Stimulated activated memory B cell treated with anti-CD40 and anti-IgM and Interleukin-4, amounts not matched to agents 10 μg/mL and 1 μg/mL and 100 μg/mL, for 72 hours (primary cell): ENCODE results near the gene EVI5L.
"Not testable (repeated sequence)": the region's sequence is repeated elsewhere in the genome, so short reads cannot be mapped to it uniquely, and the experiment has no call there.

Experiments
- ATAC-seq: fragments of 150-1000 bp; cut with Tn5 transposase; 2 replicates; pipeline ENCODE4 v1.10.0; 2021
- H3K27ac Mint-ChIP-seq: one replicate; pipeline ENCODE4 v1.8.0; 2022; ENCODE audit warnings: mild to moderate bottlenecking, mixed read lengths
- H3K27me3 Mint-ChIP-seq: one replicate; pipeline ENCODE4 v1.8.0; 2022; ENCODE audit warnings: mixed read lengths
- H3K36me3 Mint-ChIP-seq: one replicate; pipeline ENCODE4 v1.8.0; 2022; ENCODE audit warnings: mixed read lengths
- H3K4me1 Mint-ChIP-seq: one replicate; pipeline ENCODE4 v1.8.0; 2022; ENCODE audit warnings: mixed read lengths
- H3K4me3 Mint-ChIP-seq: one replicate; pipeline ENCODE4 v1.8.0; 2022; ENCODE audit warnings: mild to moderate bottlenecking, moderate library complexity, mixed read lengths
- H3K9me3 Mint-ChIP-seq: one replicate; pipeline ENCODE4 v1.8.0; 2022; ENCODE audit warnings: mixed read lengths

Gene EVI5L

DNA sequence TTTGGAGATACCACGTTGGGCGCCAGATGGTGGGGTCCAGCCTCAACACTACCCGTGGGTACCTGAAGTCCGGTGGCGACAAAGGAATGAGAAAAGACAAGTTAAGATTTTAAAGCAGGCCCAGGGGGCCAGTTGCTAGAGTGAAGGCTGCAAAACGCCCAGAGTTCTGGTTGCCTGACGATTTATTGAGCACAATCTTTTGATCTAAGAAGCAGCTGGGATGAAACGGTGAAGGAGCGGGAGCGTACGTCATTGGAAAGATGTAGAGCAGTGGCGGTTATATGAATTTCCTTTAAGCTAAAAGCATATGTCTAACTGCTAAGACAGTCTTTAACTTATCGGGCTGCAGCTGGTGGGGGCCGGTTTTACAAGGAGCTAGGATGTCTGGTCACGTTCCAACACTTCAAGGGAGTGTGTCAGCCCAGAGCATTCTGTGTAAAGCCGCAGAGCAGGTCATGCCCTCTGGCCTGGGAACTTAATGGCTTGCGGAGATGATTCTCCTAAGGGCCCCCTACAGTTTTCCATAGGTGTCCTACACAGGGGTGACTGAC lies 28.9 kb upstream of the EVI5L start:
- no peak for ATAC-seq
- H3K4me3 Mint-ChIP-seq: no peak overlapping the region
- H3K36me3 Mint-ChIP-seq: peaks cover 5% of the 10 kb centered on the region
- H3K9me3 Mint-ChIP-seq: peaks cover 7% of the 10 kb centered on the region
- H3K27ac Mint-ChIP-seq: no peak overlapping the region
- peaks cover 7% of the 10 kb centered on the region for H3K4me1 Mint-ChIP-seq
- H3K27me3 Mint-ChIP-seq: no peaks in the 10 kb centered on the region

DNA sequence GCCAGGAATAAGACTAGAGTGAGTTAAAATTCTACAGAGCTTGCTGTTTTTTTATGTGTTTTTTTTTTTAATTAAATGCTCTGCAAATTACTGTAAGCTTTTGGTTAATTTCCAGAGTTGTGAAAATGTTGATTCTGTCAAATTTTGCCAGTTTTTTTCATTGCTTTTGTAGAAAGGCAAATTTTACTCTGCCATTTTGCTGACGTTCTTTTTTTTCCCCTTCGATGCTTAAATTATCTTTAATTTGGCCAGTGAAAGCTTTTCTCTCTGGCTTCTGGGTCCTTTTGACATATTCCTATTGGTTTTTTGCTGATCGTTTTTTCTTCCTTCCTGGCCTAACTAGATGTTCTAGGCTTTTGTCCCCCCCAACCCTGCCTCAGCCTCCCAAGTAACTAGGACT lies 23.8 kb upstream of the EVI5L start:
- H3K4me1 Mint-ChIP-seq: peaks cover 15% of the 10 kb centered on the region
- ATAC-seq: no peak
- H3K27me3 Mint-ChIP-seq: no peaks in the 10 kb centered on the region
- peaks cover 10% of the 10 kb centered on the region for H3K9me3 Mint-ChIP-seq
- peaks cover 13% of the 10 kb centered on the region for H3K36me3 Mint-ChIP-seq
- no peak overlapping the region for H3K27ac Mint-ChIP-seq
- no peak overlapping the region for H3K4me3 Mint-ChIP-seq

- peak overlapping the region; percentile 38 for H3K27ac Mint-ChIP-seq
Measured at GRCh38 chr19:7806876-7807275, 23.1 kb upstream of the EVI5L start.

GRCh38 chr19:7808108-7808507 lies 21.9 kb upstream of the EVI5L start:
- no peak overlapping the region for H3K4me3 Mint-ChIP-seq
- peak overlapping the region; percentile 38 for H3K27ac Mint-ChIP-seq

More at GRCh38 chr19:7806876-7807275, 23.1 kb upstream of the EVI5L start:
- peaks cover 15% of the 10 kb centered on the region for H3K4me1 Mint-ChIP-seq
- no peaks in the 10 kb centered on the region for H3K27me3 Mint-ChIP-seq
- H3K4me3 Mint-ChIP-seq: no peak overlapping the region
- no peak for ATAC-seq
- H3K9me3 Mint-ChIP-seq: peaks cover 15% of the 10 kb centered on the region
- H3K36me3 Mint-ChIP-seq: peaks cover 13% of the 10 kb centered on the region

DNA sequence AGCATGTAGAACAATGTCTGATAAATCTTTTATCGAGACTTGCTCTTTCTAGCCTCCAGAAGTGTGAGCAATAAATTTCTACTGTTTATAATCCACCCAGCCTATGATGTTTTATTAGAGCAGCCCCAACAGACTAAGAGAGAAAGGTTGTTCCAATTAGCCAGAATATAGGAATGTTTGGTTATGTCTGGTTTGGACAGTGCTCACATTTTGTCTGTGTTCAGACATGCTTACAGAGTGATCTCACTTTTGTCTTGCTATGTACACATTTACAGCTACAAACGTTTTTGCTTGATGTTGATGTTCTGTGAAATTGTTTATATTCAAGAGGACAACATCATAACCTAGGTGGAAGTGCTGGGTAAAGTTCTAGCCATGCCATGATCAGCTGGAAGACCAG lies 18.0 kb upstream of the EVI5L start:
- Mint-ChIP-seq H3K36me3 (peaks cover 14% of the 10 kb centered on the region), H3K27ac (no peak overlapping the region), H3K4me3 (no peak overlapping the region), H3K4me1 (peaks cover 36% of the 10 kb centered on the region), H3K27me3 (no peaks in the 10 kb centered on the region), H3K9me3 (peaks cover 15% of the 10 kb centered on the region)
- no peak for ATAC-seq

More at GRCh38 chr19:7808108-7808507, 21.9 kb upstream of the EVI5L start:
- Mint-ChIP-seq H3K9me3 (peaks cover 12% of the 10 kb centered on the region), H3K36me3 (peaks cover 8% of the 10 kb centered on the region), H3K4me1 (peaks cover 15% of the 10 kb centered on the region), H3K27me3 (no peaks in the 10 kb centered on the region)
- ATAC-seq: no peak

DNA sequence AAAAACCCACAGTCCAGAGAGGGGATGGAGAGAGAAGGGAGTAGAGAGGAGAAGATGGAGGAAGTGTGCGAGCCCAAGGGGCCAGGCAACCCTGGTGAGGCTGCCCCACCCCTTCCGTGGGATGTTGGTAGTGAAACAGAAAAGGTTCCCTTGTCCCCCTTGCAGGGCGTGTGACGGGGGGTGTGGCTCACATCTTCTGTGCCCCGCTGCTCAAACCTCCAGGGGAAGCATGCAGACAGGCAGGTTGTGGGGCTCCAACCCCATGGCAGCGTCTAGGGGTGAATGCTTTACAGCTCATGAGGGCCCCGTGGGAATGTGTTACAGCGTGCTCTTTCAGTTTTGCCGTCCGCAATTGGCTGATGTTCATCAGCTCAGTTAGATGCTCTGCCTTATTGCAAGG lies 14.7 kb upstream of the EVI5L start:
- H3K36me3 Mint-ChIP-seq: peaks cover 14% of the 10 kb centered on the region
- peak overlapping the region; percentile 77 for H3K27ac Mint-ChIP-seq
- peak overlapping the region; percentile 32 for H3K4me3 Mint-ChIP-seq
- ATAC-seq: peak; percentile 83
- H3K27me3 Mint-ChIP-seq: peaks cover 9% of the 10 kb centered on the region
- peaks cover 15% of the 10 kb centered on the region for H3K9me3 Mint-ChIP-seq
- peaks cover 34% of the 10 kb centered on the region for H3K4me1 Mint-ChIP-seq

- H3K4me1 Mint-ChIP-seq: peaks cover 34% of the 10 kb centered on the region
- H3K36me3 Mint-ChIP-seq, H3K9me3 Mint-ChIP-seq, ATAC-seq: not testable (repeated sequence)
- H3K27ac Mint-ChIP-seq: peak overlapping the region; percentile 77
- H3K27me3 Mint-ChIP-seq: peaks cover 16% of the 10 kb centered on the region
- peak overlapping the region; percentile 32 for H3K4me3 Mint-ChIP-seq
Measured at GRCh38 chr19:7816040-7816439, 14.0 kb upstream of the EVI5L start.

DNA sequence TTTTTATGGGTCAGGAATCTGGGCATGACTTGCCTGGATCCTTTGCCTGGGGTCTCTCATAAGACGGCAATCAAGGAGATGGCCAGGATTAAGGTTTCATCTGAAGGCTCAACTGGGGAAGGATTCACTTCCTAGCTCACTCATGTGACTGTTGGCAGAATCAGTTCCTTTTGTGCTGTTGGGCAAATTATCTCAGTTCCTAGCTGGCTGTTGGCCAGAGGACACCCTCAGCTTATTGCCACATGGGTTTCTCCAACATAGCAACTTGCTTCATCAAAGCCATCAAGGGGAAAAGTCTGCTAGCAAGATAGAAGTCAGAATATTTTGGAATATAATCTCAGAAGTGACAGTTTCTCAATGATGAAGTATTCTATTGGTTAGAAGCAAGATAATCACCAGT lies 12.2 kb upstream of the EVI5L start:
- peaks cover 24% of the 10 kb centered on the region for H3K27me3 Mint-ChIP-seq
- ATAC-seq: no peak
- peaks cover 34% of the 10 kb centered on the region for H3K4me1 Mint-ChIP-seq
- H3K4me3 Mint-ChIP-seq: no peak overlapping the region
- no peak overlapping the region for H3K27ac Mint-ChIP-seq
- peaks cover 4% of the 10 kb centered on the region for H3K9me3 Mint-ChIP-seq
- peaks cover 5% of the 10 kb centered on the region for H3K36me3 Mint-ChIP-seq

GRCh38 chr19:7818806-7819205 lies 11.2 kb upstream of the EVI5L start:
- ATAC-seq: no peak
- Mint-ChIP-seq H3K27me3 (peaks cover 34% of the 10 kb centered on the region), H3K4me3 (no peak overlapping the region), H3K36me3 (peaks cover 5% of the 10 kb centered on the region), H3K27ac (peak overlapping the region; percentile 57), H3K9me3 (peaks cover 4% of the 10 kb centered on the region), H3K4me1 (peaks cover 34% of the 10 kb centered on the region)

GRCh38 chr19:7819337-7819736 lies 10.7 kb upstream of the EVI5L start:
- ATAC-seq: peak; percentile 93
- peaks cover 38% of the 10 kb centered on the region for H3K27me3 Mint-ChIP-seq

GRCh38 chr19:7820588-7820987 lies 9.4 kb upstream of the EVI5L start:
- H3K9me3 Mint-ChIP-seq: peaks cover 4% of the 10 kb centered on the region
- no peak for ATAC-seq
- peaks cover 38% of the 10 kb centered on the region for H3K27me3 Mint-ChIP-seq
- H3K36me3 Mint-ChIP-seq: peaks cover 5% of the 10 kb centered on the region
- H3K4me1 Mint-ChIP-seq: peaks cover 22% of the 10 kb centered on the region
- no peak overlapping the region for H3K27ac Mint-ChIP-seq
- H3K4me3 Mint-ChIP-seq: no peak overlapping the region

More at GRCh38 chr19:7819337-7819736, 10.7 kb upstream of the EVI5L start:
- Mint-ChIP-seq H3K4me3 (no peak overlapping the region), H3K27ac (peak overlapping the region; percentile 57), H3K4me1 (peaks cover 34% of the 10 kb centered on the region), H3K9me3 (peaks cover 4% of the 10 kb centered on the region), H3K36me3 (peaks cover 5% of the 10 kb centered on the region)

DNA sequence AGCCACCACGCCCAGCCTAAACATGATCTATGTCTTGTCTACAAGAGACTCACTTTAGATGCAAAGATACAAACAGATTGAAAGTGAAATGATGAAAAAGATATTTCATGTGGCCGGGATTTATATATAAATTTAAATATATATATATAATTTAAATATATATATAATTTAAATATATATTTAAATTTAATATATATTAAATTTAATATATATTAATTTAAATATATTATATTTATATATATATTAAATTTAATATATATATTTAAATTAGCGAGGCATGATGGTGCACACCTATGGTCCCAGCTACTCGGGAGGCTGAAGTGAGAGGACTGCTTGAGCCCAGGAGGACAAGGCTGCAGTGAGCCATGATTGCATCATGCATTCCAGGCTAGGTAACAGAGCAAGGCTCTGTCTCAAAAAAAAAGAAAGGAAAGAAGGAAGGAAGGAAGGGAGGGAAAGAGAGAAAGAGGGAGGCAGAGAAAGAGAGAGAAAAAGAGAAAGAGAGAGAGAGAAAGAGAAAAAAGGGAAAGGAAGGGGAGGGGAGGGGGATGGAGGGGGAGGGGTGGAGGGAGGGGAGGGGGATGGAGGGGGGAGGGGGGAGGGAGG lies 7.0 kb upstream of the EVI5L start:
- no peak overlapping the region for H3K27ac Mint-ChIP-seq
- no peak overlapping the region for H3K4me3 Mint-ChIP-seq
- peaks cover 10% of the 10 kb centered on the region for H3K4me1 Mint-ChIP-seq
- H3K9me3 Mint-ChIP-seq: no peaks in the 10 kb centered on the region
- no peaks in the 10 kb centered on the region for H3K36me3 Mint-ChIP-seq
- no peak for ATAC-seq
- peaks cover 38% of the 10 kb centered on the region for H3K27me3 Mint-ChIP-seq

DNA sequence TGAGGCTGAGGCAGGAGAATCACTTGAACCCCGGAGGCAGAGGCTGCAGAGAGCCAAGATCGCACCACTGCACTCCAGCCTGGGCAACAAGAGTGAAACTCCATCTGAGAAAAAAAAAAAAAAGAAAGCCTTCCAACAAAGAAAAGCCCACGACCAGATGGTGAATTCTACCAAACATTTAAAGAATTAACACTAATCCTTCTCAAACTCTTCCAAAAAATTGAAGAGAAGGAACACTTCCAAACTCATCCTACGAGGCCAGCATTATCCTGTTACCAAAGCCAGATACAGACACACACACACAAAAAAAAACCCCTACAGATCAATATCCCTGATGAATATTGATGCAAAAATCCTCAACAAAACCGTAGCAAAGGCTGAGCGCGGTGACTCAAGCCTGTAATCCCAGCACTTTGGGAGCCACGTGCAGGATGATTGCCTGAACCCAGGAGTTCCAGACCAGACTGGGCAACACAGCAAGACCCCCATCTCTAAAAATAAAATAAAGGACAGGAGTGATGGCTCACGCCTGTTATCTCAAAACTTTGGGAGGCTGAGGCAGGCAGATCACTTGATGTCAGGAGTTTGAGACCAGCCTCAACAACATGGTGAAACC lies 6.2 kb upstream of the EVI5L start:
- Mint-ChIP-seq H3K36me3 (no peaks in the 10 kb centered on the region), H3K9me3 (no peaks in the 10 kb centered on the region), H3K27ac (no peak overlapping the region), H3K27me3 (peaks cover 38% of the 10 kb centered on the region), H3K4me3 (no peak overlapping the region), H3K4me1 (peaks cover 10% of the 10 kb centered on the region)
- ATAC-seq: no peak

- Mint-ChIP-seq H3K4me1 (peaks cover 31% of the 10 kb centered on the region), H3K4me3 (peak overlapping the region; percentile 55), H3K36me3 (no peaks in the 10 kb centered on the region), H3K9me3 (no peaks in the 10 kb centered on the region), H3K27me3 (peaks cover under 1% of the 10 kb centered on the region), H3K27ac (peak overlapping the region; percentile 36)
- no peak for ATAC-seq
Measured at GRCh38 chr19:7829166-7829520, 875 bp upstream of the EVI5L start.

GRCh38 chr19:7830272-7830771 lies 304 bp downstream of the EVI5L start:
- Mint-ChIP-seq H3K27me3 (no peaks in the 10 kb centered on the region), H3K36me3 (no peaks in the 10 kb centered on the region), H3K9me3 (no peaks in the 10 kb centered on the region), H3K27ac (peak overlapping the region; percentile 74), H3K4me1 (peaks cover 31% of the 10 kb centered on the region), H3K4me3 (peak overlapping the region; percentile 79)
- ATAC-seq: no peak

GRCh38 chr19:7830823-7831222 lies 805 bp downstream of the EVI5L start:
- no peaks in the 10 kb centered on the region for H3K9me3 Mint-ChIP-seq
- ATAC-seq: no peak
- H3K36me3 Mint-ChIP-seq: no peaks in the 10 kb centered on the region
- H3K27ac Mint-ChIP-seq: peak overlapping the region; percentile 74
- H3K4me1 Mint-ChIP-seq: peaks cover 31% of the 10 kb centered on the region
- no peaks in the 10 kb centered on the region for H3K27me3 Mint-ChIP-seq
- peak overlapping the region; percentile 79 for H3K4me3 Mint-ChIP-seq
